DMS 273 treated with DMSO at 0.1 percent for 48 hours (cell line): ENCODE data around the gene TENM3.

ENCODE experiments used
- DNase-seq: peaks from one replicate; lab custom pipeline; 2025; lab: John Stamatoyannopoulos, UW

TENM3 gene

GRCh38 chr4:182624281-182624680, 381.1 kb downstream of the TENM3 start:
- DNase-seq = no peak

GRCh38 chr4:182625193-182625592, 382.0 kb downstream of the TENM3 start:
- no peak for DNase-seq

- no peak for DNase-seq
Observed at GRCh38 chr4:182627996-182628395, 384.8 kb downstream of the TENM3 start.

GRCh38 chr4:182628544-182628943, 385.3 kb downstream of the TENM3 start:
- no peak for DNase-seq

- no peak for DNase-seq
Observed at GRCh38 chr4:182629096-182629495, 385.9 kb downstream of the TENM3 start.

GRCh38 chr4:182640491-182640890, 397.3 kb downstream of the TENM3 start:
- no peak for DNase-seq

GRCh38 chr4:182640932-182641331, 397.7 kb downstream of the TENM3 start:
- DNase-seq = no peak

- DNase-seq = no peak
Observed at GRCh38 chr4:182642831-182643230, 399.6 kb downstream of the TENM3 start.

GRCh38 chr4:182643801-182644682, 400.8 kb downstream of the TENM3 start:
- no peak for DNase-seq

- DNase-seq = no peak
Observed at GRCh38 chr4:182644683-182645050, 401.5 kb downstream of the TENM3 start.

GRCh38 chr4:182645511-182645910, 402.3 kb downstream of the TENM3 start:
- DNase-seq = no peak

GRCh38 chr4:182647646-182648300, 404.6 kb downstream of the TENM3 start:
- no peak for DNase-seq

GRCh38 chr4:182648766-182649165, 405.6 kb downstream of the TENM3 start:
- DNase-seq = no peak

- no peak for DNase-seq
Observed at GRCh38 chr4:182649698-182650477, 406.7 kb downstream of the TENM3 start.

- DNase-seq = no peak
Observed at GRCh38 chr4:182653596-182653995, 410.4 kb downstream of the TENM3 start.

GRCh38 chr4:182655340-182655739, 412.1 kb downstream of the TENM3 start:
- no peak for DNase-seq

- DNase-seq = no peak
Observed at GRCh38 chr4:182662551-182662950, 419.3 kb downstream of the TENM3 start.

GRCh38 chr4:182671231-182671630, 428.0 kb downstream of the TENM3 start:
- DNase-seq = no peak

GRCh38 chr4:182671749-182672148, 428.5 kb downstream of the TENM3 start:
- no peak for DNase-seq

GRCh38 chr4:182678590-182678989, 435.4 kb downstream of the TENM3 start:
- DNase-seq = no peak

GRCh38 chr4:182679533-182679932, 436.3 kb downstream of the TENM3 start:
- no peak for DNase-seq

GRCh38 chr4:182680234-182680653, 437.0 kb downstream of the TENM3 start:
- DNase-seq = no peak

GRCh38 chr4:182683661-182684060, 440.5 kb downstream of the TENM3 start:
- DNase-seq = no peak
